Trophoblast cell (in vitro differentiated cells and primary cell): ENCODE data around the gene ELAVL1.

Source experiments
- DNase-seq, 2 donors: peaks; one replicate each; pipeline ENCODE4 v3.0.0-alpha.2; 2016
- H2AFZ ChIP-seq: 2 replicates; pipeline ENCODE4 v1.6.1; 2013; ENCODE audit warnings: low read length, moderate library complexity, mild to moderate bottlenecking; ENCODE audit not compliant: insufficient read depth, poor library complexity
- H2AK5ac ChIP-seq: 2 replicates; pipeline ENCODE4 v1.6.1; 2013; ENCODE audit warnings: mild to moderate bottlenecking, low read length
- H2BK120ac ChIP-seq: 2 replicates; pipeline ENCODE4 v1.6.1; 2013; ENCODE audit warnings: low read length, mild to moderate bottlenecking, moderate library complexity; ENCODE audit not compliant: insufficient read depth, poor library complexity
- H2BK12ac ChIP-seq: 2 replicates; pipeline ENCODE4 v1.6.1; 2013; ENCODE audit warnings: mild to moderate bottlenecking, low read length, moderate library complexity
- H2BK5ac ChIP-seq: 2 replicates; pipeline ENCODE4 v1.6.1; 2013; ENCODE audit warnings: low read length, low read depth, moderate library complexity, mild to moderate bottlenecking; ENCODE audit not compliant: poor library complexity
- H3K14ac ChIP-seq: 2 replicates; pipeline ENCODE4 v1.6.1; 2013; ENCODE audit warnings: mild to moderate bottlenecking, low read length
- H3K18ac ChIP-seq: 2 replicates; pipeline ENCODE4 v1.6.1; 2013; ENCODE audit warnings: mild to moderate bottlenecking, low read length
- H3K23ac ChIP-seq: 2 replicates; pipeline ENCODE4 v1.6.1; 2013; ENCODE audit warnings: low read length
- H3K27ac ChIP-seq: 2 replicates; pipeline ENCODE4 v1.5.1; 2013; ENCODE audit warnings: low read depth, mild to moderate bottlenecking, inconsistent platforms, low read length, moderate library complexity
- H3K27me3 ChIP-seq: 2 replicates; pipeline ENCODE4 v1.6.1; 2013; ENCODE audit warnings: inconsistent platforms, mild to moderate bottlenecking, low read length, moderate library complexity; ENCODE audit not compliant: insufficient read depth
- H3K36me3 ChIP-seq, 2 experiments: 1 replicate in 1 of 2; 2 replicates in 1 of 2; pipeline ENCODE4 v1.6.1; 2013; ENCODE audit warnings: low read length in 2 of 2, mild to moderate bottlenecking in 2 of 2, moderate library complexity in 1 of 2; ENCODE audit not compliant: insufficient read depth in 2 of 2, control insufficient read depth in 1 of 2
- H3K4ac ChIP-seq: 2 replicates; pipeline ENCODE4 v1.6.1; 2013; ENCODE audit warnings: low read depth, mild to moderate bottlenecking, low read length, moderate library complexity
- H3K4me1 ChIP-seq, 2 experiments: 1 replicate in 1 of 2; 2 replicates in 1 of 2; pipeline ENCODE4 v1.6.1; 2013; ENCODE audit warnings: low read length in 2 of 2, mild to moderate bottlenecking in 2 of 2, moderate library complexity in 1 of 2; ENCODE audit not compliant: insufficient read depth in 2 of 2, control insufficient read depth in 1 of 2
- H3K4me2 ChIP-seq: 2 replicates; pipeline ENCODE4 v1.6.1; 2013; ENCODE audit warnings: inconsistent platforms, mild to moderate bottlenecking, low read length, moderate library complexity
- H3K4me3 ChIP-seq: 2 replicates; pipeline ENCODE4 v1.5.1; 2013; ENCODE audit warnings: mild to moderate bottlenecking, low read depth, low read length, inconsistent platforms
- H3K79me1 ChIP-seq: one replicate; pipeline ENCODE4 v1.6.1; 2013; ENCODE audit warnings: low read length
- H3K79me2 ChIP-seq: 2 replicates; pipeline ENCODE4 v1.6.1; 2013; ENCODE audit warnings: low read length, mild to moderate bottlenecking; ENCODE audit not compliant: control insufficient read depth, insufficient read depth, poor library complexity
- H3K9ac ChIP-seq: 2 replicates; pipeline ENCODE4 v1.6.1; 2013; ENCODE audit warnings: mild to moderate bottlenecking, low read length
- H3K9me3 ChIP-seq: 2 replicates; pipeline ENCODE4 v1.6.1; 2013; ENCODE audit warnings: low read depth, mild to moderate bottlenecking, control low read depth, inconsistent platforms, low read length; ENCODE audit not compliant: insufficient read depth
- H4K12ac ChIP-seq: 2 replicates; pipeline ENCODE4 v1.6.1; 2013; ENCODE audit warnings: low read depth, mild to moderate bottlenecking, low read length, moderate library complexity
- H4K8ac ChIP-seq: 2 replicates; pipeline ENCODE4 v1.6.1; 2013; ENCODE audit warnings: low read depth, mild to moderate bottlenecking, low read length, moderate library complexity
- H4K91ac ChIP-seq: one replicate; pipeline ENCODE4 v1.6.1; 2013; ENCODE audit warnings: low read depth, mild to moderate bottlenecking, low read length, moderate library complexity
- WGBS: extraction: QIAGEN DNeasy Blood & Tissue Kit; methylation state at CpG from one replicate; pipeline ENCODE4 v1.1.7; 2013; ENCODE audit warnings: missing lambda C conversion rate; ENCODE audit not compliant: insufficient read length, insufficient coverage; ENCODE audit errors: extremely low coverage; 5-methylcytosine and 5-hydroxymethylcytosine counted together

ELAVL1 gene

GRCh38 chr19:7980168-7980567 lies 25.3 kb downstream of the ELAVL1 start:
- no peak for DNase-seq
- H3K27me3 ChIP-seq: no peaks in the 10 kb centered on the region
- H3K79me2 ChIP-seq: peaks cover 3% of the 10 kb centered on the region

GRCh38 chr19:7979559-7979958 lies 25.9 kb downstream of the ELAVL1 start:
- no peak overlapping the region for H3K18ac ChIP-seq
- no peak overlapping the region for H4K12ac ChIP-seq
- no peaks in the 10 kb centered on the region for H3K4me1 ChIP-seq
- no peak overlapping the region for H3K27ac ChIP-seq
- H2BK120ac ChIP-seq: no peak overlapping the region
- no peak overlapping the region for H3K23ac ChIP-seq
- no peak overlapping the region for H2AK5ac ChIP-seq
- H2BK12ac ChIP-seq: no peak overlapping the region
- no peak for DNase-seq
- peaks cover under 1% of the 10 kb centered on the region for H3K79me2 ChIP-seq
- no peak overlapping the region for H3K4me3 ChIP-seq
- no peak overlapping the region for H2AFZ ChIP-seq
- WGBS: no CpG with 5 or more reads among the region's 8 CpGs
- H3K9ac ChIP-seq: no peak overlapping the region
- H3K36me3 ChIP-seq: peaks cover 85 to 89% of the 10 kb centered on the region in 2 experiments
- H3K9me3 ChIP-seq: peaks cover 3% of the 10 kb centered on the region
- H3K4ac ChIP-seq: no peak overlapping the region
- no peak overlapping the region for H3K14ac ChIP-seq
- H3K79me1 ChIP-seq: no peaks in the 10 kb centered on the region
- no peaks in the 10 kb centered on the region for H3K27me3 ChIP-seq
- H4K91ac ChIP-seq: no peak overlapping the region
- H2BK5ac ChIP-seq: no peak overlapping the region
- H3K4me2 ChIP-seq: no peak overlapping the region
- no peak overlapping the region for H4K8ac ChIP-seq

More at GRCh38 chr19:7980168-7980567, 25.3 kb downstream of the ELAVL1 start:
- no peak overlapping the region for H3K4me2 ChIP-seq
- H3K27ac ChIP-seq: no peak overlapping the region
- H2BK120ac ChIP-seq: no peak overlapping the region
- H2BK12ac ChIP-seq: no peak overlapping the region
- H3K9me3 ChIP-seq: peaks cover 3% of the 10 kb centered on the region
- peaks cover 82 to 87% of the 10 kb centered on the region in 2 experiments for H3K36me3 ChIP-seq
- H2AFZ ChIP-seq: no peak overlapping the region
- no peak overlapping the region for H3K4ac ChIP-seq
- no peak overlapping the region for H4K12ac ChIP-seq
- H3K4me3 ChIP-seq: no peak overlapping the region
- H3K23ac ChIP-seq: no peak overlapping the region
- H3K4me1 ChIP-seq: no peaks in the 10 kb centered on the region
- no peak overlapping the region for H2BK5ac ChIP-seq
- WGBS: no CpG with 5 or more reads among the region's 13 CpGs
- no peak overlapping the region for H3K18ac ChIP-seq
- H3K14ac ChIP-seq: no peak overlapping the region
- no peaks in the 10 kb centered on the region for H3K79me1 ChIP-seq
- H3K9ac ChIP-seq: no peak overlapping the region
- no peak overlapping the region for H4K8ac ChIP-seq
- H4K91ac ChIP-seq: no peak overlapping the region
- no peak overlapping the region for H2AK5ac ChIP-seq

- H3K4ac ChIP-seq: no peak overlapping the region
- H3K23ac ChIP-seq: no peak overlapping the region
- peaks cover 85 to 88% of the 10 kb centered on the region in 2 experiments for H3K36me3 ChIP-seq
- H3K14ac ChIP-seq: no peak overlapping the region
- H4K12ac ChIP-seq: no peak overlapping the region
- no peaks in the 10 kb centered on the region for H3K27me3 ChIP-seq
- peaks cover 3% of the 10 kb centered on the region for H3K9me3 ChIP-seq
- no peaks in the 10 kb centered on the region for H3K4me1 ChIP-seq
- no peak overlapping the region for H4K8ac ChIP-seq
- H3K4me2 ChIP-seq: no peak overlapping the region
- no peaks in the 10 kb centered on the region for H3K79me1 ChIP-seq
- no peak overlapping the region for H2AK5ac ChIP-seq
- H3K9ac ChIP-seq: no peak overlapping the region
- no peak overlapping the region for H4K91ac ChIP-seq
- DNase-seq: no peak
- no peak overlapping the region for H3K18ac ChIP-seq
- no peak overlapping the region for H3K4me3 ChIP-seq
- no peak overlapping the region for H3K27ac ChIP-seq
- WGBS: no CpG with 5 or more reads among the region's 10 CpGs
- H2AFZ ChIP-seq: no peak overlapping the region
- no peak overlapping the region for H2BK120ac ChIP-seq
- no peak overlapping the region for H2BK5ac ChIP-seq
- no peak overlapping the region for H2BK12ac ChIP-seq
- no peaks in the 10 kb centered on the region for H3K79me2 ChIP-seq
Measured at GRCh38 chr19:7979011-7979410, 26.4 kb downstream of the ELAVL1 start.

GRCh38 chr19:7978179-7978825 lies 27.1 kb downstream of the ELAVL1 start:
- Histone ChIP-seq H2BK120ac (no peak overlapping the region), H4K12ac (no peak overlapping the region), H4K91ac (no peak overlapping the region), H3K14ac (no peak overlapping the region), H3K79me1 (no peaks in the 10 kb centered on the region), H3K27ac (no peak overlapping the region), H3K18ac (no peak overlapping the region), H3K23ac (no peak overlapping the region), H3K4me3 (no peak overlapping the region), H2BK5ac (no peak overlapping the region), H4K8ac (no peak overlapping the region), H2AK5ac (no peak overlapping the region), H2AFZ (no peak overlapping the region), H2BK12ac (no peak overlapping the region), H3K79me2 (no peaks in the 10 kb centered on the region), H3K9ac (no peak overlapping the region), H3K4ac (no peak overlapping the region), H3K27me3 (no peaks in the 10 kb centered on the region), H3K4me2 (no peak overlapping the region), H3K4me1 (no peaks in the 10 kb centered on the region), H3K36me3 (peaks cover 85 to 88% of the 10 kb centered on the region in 2 experiments), H3K9me3 (peaks cover 3% of the 10 kb centered on the region)
- no peak for DNase-seq
- no CpG with 5 or more reads among the region's 12 CpGs for WGBS
